ENCODE data around the gene BTN2A1. TPM values are rescaled to one million over a fixed set of nuclear protein-coding genes. Genes with fewer than 3 reads are reported as not detected.

Gene BTN2A1
- polyA plus RNA-seq, 1 of the 3 experiments (the other 2 are of a cell fraction), result 21.2 TPM

GRCh38 chr6:26494117-26494516 lies 36.4 kb downstream of the BTN2A1 start (continued):
- TF ChIP-seq EP300 (IDR thresholded peaks at IDR 0.05; ENCODE audit: borderline replicate concordance in 1 of 2, low read depth in 1 of 2, low read length in 1 of 2), result no peak
- no peak for TF ChIP-seq TEAD4 (IDR thresholded peaks at IDR 0.05; ENCODE audit: borderline replicate concordance, insufficient read depth)
- no peak for TF ChIP-seq ZBTB33 (IDR thresholded peaks at IDR 0.05; ENCODE audit: borderline replicate concordance, low read depth)
- no peak for TF ChIP-seq PBX3 (IDR thresholded peaks at IDR 0.05)

- Histone ChIP-seq H3K27ac (ENCODE audit: low read depth in 2 of 2, low read length in 1 of 2) (no peak overlapping the region), H3K4me1 (ENCODE audit: control insufficient read depth in 1 of 2, insufficient read depth in 2 of 2, low read depth in 1 of 2, low read length in 1 of 2) (no peaks in the 10 kb centered on the region), H3K9me2 (no peaks in the 10 kb centered on the region), H3K79me2 (ENCODE audit: insufficient read depth) (no peaks in the 10 kb centered on the region), H3K9me3 (no peaks in the 10 kb centered on the region), H3K36me3 (replicated peaks in 1 of 2; ENCODE audit: control insufficient read depth in 1 of 2, insufficient read depth in 2 of 2, low read length in 1 of 2) (no peaks in the 10 kb centered on the region), H4K20me1 (ENCODE audit: insufficient read depth) (no peaks in the 10 kb centered on the region), H3K9ac (no peak overlapping the region), H2AFZ (ENCODE audit: low read depth) (no peak overlapping the region), H3K4me2 (no peak overlapping the region), H3K4me3 (ENCODE audit: low read depth in 2 of 2, low read length in 1 of 2) (no peak overlapping the region), H3K27me3 (ENCODE audit: insufficient read depth) (peaks cover 5% of the 10 kb centered on the region; the same call in 1 of the 2 replicates), H3F3A (replicated peaks; ENCODE audit: insufficient read depth) (no peaks in the 10 kb centered on the region)
- 23% methylated on average over 1 of the region's 1 CpG for WGBS (ENCODE audit: low lambda C conversion rate)
- ChIA-PET CTCF (interaction anchor here (1.1 to 2.1 kb wide), 3 partner anchors 154 to 649 kb away, joined by 4 to 6 read pairs (median 4); no protein-coding TSS in a partner anchor), POLR2A (no interaction called here)
- DNase-seq, result no peak
- TF ChIP-seq TCF12 (IDR thresholded peaks at IDR 0.05) (no peak), FOXM1 (IDR thresholded peaks at IDR 0.05; ENCODE audit: low read depth) (no peak), ZBTB33 (IDR thresholded peaks at IDR 0.05; ENCODE audit: borderline replicate concordance, low read depth) (no peak), RFX5 (IDR thresholded peaks at IDR 0.05; ENCODE audit: low read length) (no peak), POLR2AphosphoS5 (IDR thresholded peaks at IDR 0.05; ENCODE audit: low read depth, low read length) (no peak), NFIC (IDR thresholded peaks at IDR 0.05; ENCODE audit: borderline replicate concordance) (no peak), SMC3 (IDR thresholded peaks at IDR 0.05; ENCODE audit: low read depth, low read length) (no peak), TEAD4 (IDR thresholded peaks at IDR 0.05; ENCODE audit: borderline replicate concordance, insufficient read depth) (no peak)
Observed at GRCh38 chr6:26495281-26495680, 37.5 kb downstream of the BTN2A1 start.
